OCI-LY1 (cell line): ENCODE data around the gene TXLNG.

Source experiments
- EZH2 ChIP-seq: fragments of 200-600 bp; sonication (generic), shearing (Covaris generic); IDR thresholded peaks from 2 replicates; pipeline ENCODE4 v1.8.0; 2017; ENCODE audit warnings: borderline replicate concordance, mixed run types, mild to moderate bottlenecking, antibody characterized with exemption, low read length, moderate library complexity, mixed read lengths
- TF ChIP-seq, protein P1 (sequence below): fragments of 200-600 bp; sonication (generic), shearing (Covaris generic); IDR thresholded peaks from 2 replicates; pipeline ENCODE4 v1.5.1; 2017; ENCODE audit warnings: mild to moderate bottlenecking, antibody characterized with exemption, low read length, moderate library complexity, mixed read lengths

DNA sequence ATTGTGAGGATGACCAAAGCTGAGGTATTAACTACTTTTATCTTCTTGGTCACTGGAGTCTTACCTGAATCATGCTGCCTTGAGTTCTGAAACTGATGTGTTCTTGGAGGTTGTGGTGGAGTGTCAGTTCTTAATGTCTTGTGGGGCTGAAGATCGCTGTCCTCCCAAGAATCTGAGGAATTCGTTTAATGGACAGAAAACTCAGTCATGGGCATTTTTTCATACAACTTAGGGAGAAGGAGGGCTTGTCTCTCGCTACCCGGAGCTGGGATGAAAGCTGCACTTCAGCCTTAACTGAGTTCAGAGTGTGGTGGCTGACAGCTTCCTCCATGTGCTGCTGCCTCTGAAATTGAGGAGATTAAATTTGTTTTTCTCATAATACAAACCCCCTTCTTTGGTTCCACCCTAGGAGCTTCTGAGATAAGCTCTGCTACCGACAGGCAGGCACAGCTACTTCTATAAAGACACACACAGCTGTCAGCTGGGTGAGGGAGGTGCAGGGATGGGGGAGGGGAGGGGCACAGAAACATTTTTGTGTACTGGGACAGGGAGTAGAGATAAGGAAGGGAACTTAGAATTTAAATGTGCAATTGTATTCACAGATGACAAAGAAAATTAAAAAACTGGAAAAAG is 53.1 kb downstream of the TXLNG start:
- TF ChIP-seq, protein P1, sequence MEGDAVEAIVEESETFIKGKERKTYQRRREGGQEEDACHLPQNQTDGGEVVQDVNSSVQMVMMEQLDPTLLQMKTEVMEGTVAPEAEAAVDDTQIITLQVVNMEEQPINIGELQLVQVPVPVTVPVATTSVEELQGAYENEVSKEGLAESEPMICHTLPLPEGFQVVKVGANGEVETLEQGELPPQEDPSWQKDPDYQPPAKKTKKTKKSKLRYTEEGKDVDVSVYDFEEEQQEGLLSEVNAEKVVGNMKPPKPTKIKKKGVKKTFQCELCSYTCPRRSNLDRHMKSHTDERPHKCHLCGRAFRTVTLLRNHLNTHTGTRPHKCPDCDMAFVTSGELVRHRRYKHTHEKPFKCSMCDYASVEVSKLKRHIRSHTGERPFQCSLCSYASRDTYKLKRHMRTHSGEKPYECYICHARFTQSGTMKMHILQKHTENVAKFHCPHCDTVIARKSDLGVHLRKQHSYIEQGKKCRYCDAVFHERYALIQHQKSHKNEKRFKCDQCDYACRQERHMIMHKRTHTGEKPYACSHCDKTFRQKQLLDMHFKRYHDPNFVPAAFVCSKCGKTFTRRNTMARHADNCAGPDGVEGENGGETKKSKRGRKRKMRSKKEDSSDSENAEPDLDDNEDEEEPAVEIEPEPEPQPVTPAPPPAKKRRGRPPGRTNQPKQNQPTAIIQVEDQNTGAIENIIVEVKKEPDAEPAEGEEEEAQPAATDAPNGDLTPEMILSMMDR, result no peak
- TF ChIP-seq EZH2, result no peak
